Natural killer cell (primary cell): Measurements from ENCODE around the gene FAAP100. TPM values are rescaled to one million over a fixed set of nuclear protein-coding genes. Genes with fewer than 3 reads are reported as not detected.

Experiments used
- ATAC-seq, 3 donors: fragments of 150-1000 bp in 2 of 3; fragments of 200-7000 bp in 1 of 3; cut with Tn5 transposase; 1 replicate in 1 of 3; 2 replicates in 2 of 3; pipeline ENCODE4 v1.10.0; 2021; ENCODE audit warnings: mild to moderate bottlenecking in 2 of 3, moderate library complexity in 2 of 3
- DNase-seq, 2 donors: peaks; one replicate each; pipeline versions ENCODE4 v3.0.0 to v3.0.0-alpha.2; 2013 to 2021; ENCODE audit warnings: mixed read lengths in 1 of 2
- H3K27ac ChIP-seq: one replicate; pipeline ENCODE4 v1.5.1; 2013; ENCODE audit warnings: mild to moderate bottlenecking, low read length
- H3K27me3 ChIP-seq: one replicate; pipeline ENCODE4 v1.6.1; 2013; ENCODE audit warnings: low read length; ENCODE audit not compliant: control insufficient read depth, insufficient read depth
- H3K36me3 ChIP-seq: one replicate; pipeline ENCODE4 v1.6.1; 2013; ENCODE audit warnings: low read length; ENCODE audit not compliant: control insufficient read depth, insufficient read depth
- H3K4me1 ChIP-seq: one replicate; pipeline ENCODE4 v1.6.1; 2013; ENCODE audit warnings: low read length; ENCODE audit not compliant: control insufficient read depth, insufficient read depth
- H3K4me3 ChIP-seq: one replicate; pipeline ENCODE4 v1.5.1; 2013; ENCODE audit warnings: low read length
- H3K9me3 ChIP-seq: one replicate; pipeline ENCODE4 v1.6.1; 2013; ENCODE audit warnings: low read length; ENCODE audit not compliant: control insufficient read depth, insufficient read depth
- H3K27ac Mint-ChIP-seq, 2 donors: one replicate each; pipeline ENCODE4 v1.8.0; 2022; ENCODE audit warnings: mild to moderate bottlenecking in 2 of 2, mixed read lengths in 2 of 2, moderate library complexity in 1 of 2
- H3K27me3 Mint-ChIP-seq, 2 donors: one replicate each; pipeline ENCODE4 v1.8.0; 2022; ENCODE audit warnings: low read depth in 2 of 2, mixed read lengths in 2 of 2
- H3K36me3 Mint-ChIP-seq: one replicate; pipeline ENCODE4 v1.8.0; 2022; ENCODE audit warnings: mixed read lengths
- H3K4me1 Mint-ChIP-seq, 2 donors: one replicate each; pipeline ENCODE4 v1.8.0; 2022; ENCODE audit warnings: mixed read lengths in 2 of 2
- H3K4me3 Mint-ChIP-seq: one replicate; pipeline ENCODE4 v1.8.0; 2022; ENCODE audit warnings: mild to moderate bottlenecking, moderate library complexity, mixed read lengths
- H3K9me3 Mint-ChIP-seq, 2 donors: one replicate each; pipeline ENCODE4 v1.8.0; 2022; ENCODE audit warnings: mixed read lengths in 2 of 2
- CTCF ChIP-seq: fragments of 200-600 bp; IDR thresholded peaks from one replicate; pipeline ENCODE4 v1.8.0; 2022; ENCODE audit warnings: antibody characterized with exemption
- WGBS: methylation state at CpG from one replicate; pipeline ENCODE4 v1.1.7; 2013; ENCODE audit warnings: missing lambda C conversion rate; ENCODE audit not compliant: insufficient coverage; 5-methylcytosine and 5-hydroxymethylcytosine counted together
- intact Hi-C: fragments of 100-400 bp; cut with micrococcal nuclease; formaldehyde crosslinking; loops from one replicate; pipeline ENCODE4 v1.14.2; 2022
- total RNA-seq, 4 donors: library from RNA; stranded (reverse); fragments of 120-200 nt in 1 of 4; gene quantifications; one replicate each; pipeline versions ENCODE4 v1.2.3 to v1.2.4, GENCODE V29; 2013 to 2022

The FAAP100 gene
- total RNA-seq, 3 donors from 2014 or later (not counting 1 experiment from before 2014, with no cell fraction given) = 31.8 to 34.5 (median 33.1) TPM

GRCh38 chr17:81529437-81529803 lies 22.7 kb downstream of the FAAP100 start:
- intact Hi-C loops = no loop called here
- H3K27me3 ChIP-seq = peaks cover 3% of the 10 kb centered on the region
- no peak for TF ChIP-seq CTCF
- DNase-seq = no peak
- Mint-ChIP-seq H3K4me3 (no peak overlapping the region), H3K27me3 (peaks cover 0 to 2% of the 10 kb centered on the region in 2 donors), H3K36me3 (no peaks in the 10 kb centered on the region), H3K4me1 (peaks cover 0 to 12% of the 10 kb centered on the region in 2 donors), H3K27ac (no peak overlapping the region), H3K9me3 (no peaks in the 10 kb centered on the region)
- no peak overlapping the region for H3K4me3 ChIP-seq
- H3K9me3 ChIP-seq = no peaks in the 10 kb centered on the region
- peaks cover 16% of the 10 kb centered on the region for H3K4me1 ChIP-seq
- ATAC-seq = no peak
- WGBS = 89% methylated on average over 6 of the region's 6 CpGs
- H3K27ac ChIP-seq = no peak overlapping the region
- no peaks in the 10 kb centered on the region for H3K36me3 ChIP-seq

DNA sequence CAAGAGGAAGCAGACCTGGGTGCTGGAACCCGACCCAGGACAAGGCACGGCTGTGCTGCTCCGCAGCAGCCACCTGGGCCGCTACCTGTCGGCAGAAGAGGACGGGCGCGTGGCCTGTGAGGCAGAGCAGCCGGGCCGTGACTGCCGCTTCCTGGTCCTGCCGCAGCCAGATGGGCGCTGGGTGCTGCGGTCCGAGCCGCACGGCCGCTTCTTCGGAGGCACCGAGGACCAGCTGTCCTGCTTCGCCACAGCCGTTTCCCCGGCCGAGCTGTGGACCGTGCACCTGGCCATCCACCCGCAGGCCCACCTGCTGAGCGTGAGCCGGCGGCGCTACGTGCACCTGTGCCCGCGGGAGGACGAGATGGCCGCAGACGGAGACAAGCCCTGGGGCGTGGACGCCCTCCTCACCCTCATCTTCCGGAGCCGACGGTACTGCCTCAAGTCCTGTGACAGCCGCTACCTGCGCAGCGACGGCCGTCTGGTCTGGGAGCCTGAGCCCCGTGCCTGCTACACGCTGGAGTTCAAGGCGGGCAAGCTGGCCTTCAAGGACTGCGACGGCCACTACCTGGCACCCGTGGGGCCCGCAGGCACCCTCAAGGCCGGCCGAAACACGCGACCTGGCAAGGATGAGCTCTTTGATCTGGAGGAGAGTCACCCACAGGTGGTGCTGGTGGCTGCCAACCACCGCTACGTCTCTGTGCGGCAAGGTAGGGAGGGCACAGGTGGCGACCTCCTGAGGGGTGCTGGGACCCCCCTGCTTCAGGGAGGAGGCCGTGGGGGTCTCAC lies 23.3 kb downstream of the FAAP100 start:
- H3K9me3 Mint-ChIP-seq = no peaks in the 10 kb centered on the region
- intact Hi-C loops = no loop called here
- peaks cover 0 to 8% of the 10 kb centered on the region in 2 donors for H3K4me1 Mint-ChIP-seq
- peaks cover 8% of the 10 kb centered on the region for H3K27me3 ChIP-seq
- H3K36me3 Mint-ChIP-seq = no peaks in the 10 kb centered on the region
- H3K4me3 Mint-ChIP-seq = no peak overlapping the region
- H3K27ac Mint-ChIP-seq = no peak overlapping the region
- no peaks in the 10 kb centered on the region for H3K36me3 ChIP-seq
- H3K4me1 ChIP-seq = peaks cover 10% of the 10 kb centered on the region
- 93% methylated on average over 62 of the region's 62 CpGs for WGBS
- TF ChIP-seq CTCF = no peak
- H3K4me3 ChIP-seq = no peak overlapping the region
- ATAC-seq (no peak), DNase-seq (no peak)
- H3K27ac ChIP-seq = no peak overlapping the region
- H3K27me3 Mint-ChIP-seq = peaks cover 0 to 2% of the 10 kb centered on the region in 2 donors
- no peaks in the 10 kb centered on the region for H3K9me3 ChIP-seq

- DNase-seq = no peak
- H3K4me1 Mint-ChIP-seq = peaks cover 0 to 3% of the 10 kb centered on the region in 2 donors
- H3K27me3 Mint-ChIP-seq = peaks cover 0 to 2% of the 10 kb centered on the region in 2 donors
- H3K9me3 Mint-ChIP-seq = no peaks in the 10 kb centered on the region
- H3K27ac ChIP-seq = no peak overlapping the region
- ATAC-seq = no peak
- H3K9me3 ChIP-seq = no peaks in the 10 kb centered on the region
- no peaks in the 10 kb centered on the region for H3K36me3 ChIP-seq
- no peak for TF ChIP-seq CTCF
- H3K4me3 Mint-ChIP-seq = no peak overlapping the region
- H3K4me3 ChIP-seq = no peak overlapping the region
- peaks cover 12% of the 10 kb centered on the region for H3K27me3 ChIP-seq
- no peak overlapping the region for H3K27ac Mint-ChIP-seq
- peaks cover 6% of the 10 kb centered on the region for H3K4me1 ChIP-seq
- no peaks in the 10 kb centered on the region for H3K36me3 Mint-ChIP-seq
- 74% methylated on average over 20 of the region's 20 CpGs for WGBS
- intact Hi-C loops = no loop called here
Observed at GRCh38 chr17:81528384-81528650, 23.8 kb downstream of the FAAP100 start.
